ENCODE results near the gene DNAAF8. TPM values are rescaled to one million over a fixed set of nuclear protein-coding genes. Genes with fewer than 3 reads are reported as not detected.
A peak's percentile ranks its signal among the peaks of the same experiment; 100 is the strongest.

The DNAAF8 gene
- total RNA-seq, 1 donor, result 1.1 TPM

GRCh38 chr16:4733211-4733742 is 1.1 kb upstream of the DNAAF8 start:
- Histone ChIP-seq H3K79me2 (ENCODE audit: insufficient read depth, low read length) (peaks cover 35% of the 10 kb centered on the region), H3K27me3 (ENCODE audit: insufficient read depth, low read length) (no peaks in the 10 kb centered on the region), H4K20me1 (ENCODE audit: insufficient read depth, low read length) (no peaks in the 10 kb centered on the region), H2AFZ (ENCODE audit: low read length) (peak overlapping the region; percentile 89), H3K4me2 (ENCODE audit: insufficient read depth, low read length) (peak overlapping the region; percentile 94), H3K4me1 (ENCODE audit: insufficient read depth, low read length) (peaks cover 6% of the 10 kb centered on the region), H3K9me3 (ENCODE audit: low read depth, low read length) (no peaks in the 10 kb centered on the region), H3K4me3 (ENCODE audit: insufficient read depth, low read length) (peak overlapping the region; percentile 99), H3K36me3 (ENCODE audit: insufficient read depth, low read length) (peaks cover 27% of the 10 kb centered on the region), H3K27ac (ENCODE audit: low read depth, low read length) (peak overlapping the region; percentile 24)
- no peak for DNase-seq (ENCODE audit: insufficient read length, low spot score, missing footprints)
- no peak for TF ChIP-seq CTCF (IDR thresholded peaks at IDR 0.05; ENCODE audit: extremely low read depth, low read depth, low read length)

- no peaks in the 10 kb centered on the region for H4K20me1 ChIP-seq (ENCODE audit: insufficient read depth, low read length)
- peaks cover 23% of the 10 kb centered on the region for H3K36me3 ChIP-seq (ENCODE audit: insufficient read depth, low read length)
- TF ChIP-seq CTCF (IDR thresholded peaks at IDR 0.05; ENCODE audit: extremely low read depth, low read depth, low read length), result no peak
- H3K4me1 ChIP-seq (ENCODE audit: insufficient read depth, low read length), result peaks cover 6% of the 10 kb centered on the region
- peak; percentile 80 for DNase-seq (ENCODE audit: insufficient read length, low spot score, missing footprints)
- H3K27me3 ChIP-seq (ENCODE audit: insufficient read depth, low read length), result no peaks in the 10 kb centered on the region
- peaks cover 35% of the 10 kb centered on the region for H3K79me2 ChIP-seq (ENCODE audit: insufficient read depth, low read length)
- peak overlapping the region; percentile 89 for H2AFZ ChIP-seq (ENCODE audit: low read length)
- H3K27ac ChIP-seq (ENCODE audit: low read depth, low read length), result peak overlapping the region; percentile 24
- H3K9me3 ChIP-seq (ENCODE audit: low read depth, low read length), result no peaks in the 10 kb centered on the region
- peak overlapping the region; percentile 94 for H3K4me2 ChIP-seq (ENCODE audit: insufficient read depth, low read length)
- H3K4me3 ChIP-seq (ENCODE audit: insufficient read depth, low read length), result peak overlapping the region; percentile 99
These were observed 632 bp upstream of the DNAAF8 start for GRCh38 chr16:4733747-4734062.

DNA sequence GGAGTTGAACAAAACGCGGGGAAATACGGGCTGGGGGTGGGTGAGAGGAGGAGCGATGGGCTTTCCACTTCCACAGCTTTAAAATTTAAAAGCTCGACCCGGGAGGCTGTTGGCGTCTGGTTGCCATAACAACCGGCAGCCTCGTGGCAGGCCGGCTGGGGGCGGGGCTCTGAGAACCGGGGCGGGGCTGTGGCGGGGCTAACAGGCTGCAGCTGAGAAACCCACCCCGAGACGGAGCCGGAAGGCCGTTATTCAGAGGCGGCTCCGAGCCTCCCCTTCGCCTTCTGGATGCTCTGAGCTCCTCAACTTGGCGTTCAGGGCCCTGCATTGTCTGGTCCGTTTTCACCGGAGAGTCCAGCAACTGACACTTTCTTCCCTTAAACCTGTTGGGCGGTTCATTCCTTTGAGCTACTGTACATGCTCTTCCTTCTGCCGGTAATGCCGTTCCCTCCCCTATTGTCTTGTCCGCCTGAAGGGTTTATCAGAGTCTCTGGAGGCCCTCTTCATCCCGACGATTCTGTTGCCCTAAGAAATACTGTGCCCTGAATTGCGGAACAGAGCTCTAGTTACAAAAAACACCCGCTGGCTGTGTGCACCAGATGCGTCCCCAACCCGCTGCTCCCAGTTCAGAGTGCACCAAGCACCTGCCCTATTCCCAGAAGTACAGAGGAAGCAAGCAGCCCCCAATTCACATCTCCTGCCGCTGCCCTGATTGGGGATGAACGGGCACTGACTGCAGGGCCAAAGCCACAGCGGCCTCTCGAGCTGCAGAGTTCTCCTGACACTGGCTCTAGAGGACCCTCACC is 596 bp downstream of the DNAAF8 start:
- Histone ChIP-seq H4K20me1 (ENCODE audit: insufficient read depth, low read length) (no peaks in the 10 kb centered on the region), H3K36me3 (ENCODE audit: insufficient read depth, low read length) (peaks cover 10% of the 10 kb centered on the region), H3K4me2 (ENCODE audit: insufficient read depth, low read length) (peak overlapping the region; percentile 94), H3K9me3 (ENCODE audit: low read depth, low read length) (no peaks in the 10 kb centered on the region), H3K27me3 (ENCODE audit: insufficient read depth, low read length) (no peaks in the 10 kb centered on the region), H3K4me1 (ENCODE audit: insufficient read depth, low read length) (peaks cover 6% of the 10 kb centered on the region), H2AFZ (ENCODE audit: low read length) (peak overlapping the region; percentile 97), H3K79me2 (ENCODE audit: insufficient read depth, low read length) (peaks cover 31% of the 10 kb centered on the region), H3K4me3 (ENCODE audit: insufficient read depth, low read length) (peak overlapping the region; percentile 99), H3K27ac (ENCODE audit: low read depth, low read length) (peak overlapping the region; percentile 83)
- DNase-seq (ENCODE audit: insufficient read length, low spot score, missing footprints), result peak; percentile 97
- TF ChIP-seq CTCF (IDR thresholded peaks at IDR 0.05; ENCODE audit: extremely low read depth, low read depth, low read length), result no peak

GRCh38 chr16:4736546-4736945 is 2.2 kb downstream of the DNAAF8 start:
- Histone ChIP-seq H2AFZ (ENCODE audit: low read length) (no peak overlapping the region), H3K27me3 (ENCODE audit: insufficient read depth, low read length) (no peaks in the 10 kb centered on the region), H3K9me3 (ENCODE audit: low read depth, low read length) (no peaks in the 10 kb centered on the region), H3K27ac (ENCODE audit: low read depth, low read length) (no peak overlapping the region), H3K4me3 (ENCODE audit: insufficient read depth, low read length) (no peak overlapping the region), H3K79me2 (ENCODE audit: insufficient read depth, low read length) (peaks cover 24% of the 10 kb centered on the region), H3K4me1 (ENCODE audit: insufficient read depth, low read length) (peaks cover 6% of the 10 kb centered on the region), H3K36me3 (ENCODE audit: insufficient read depth, low read length) (no peaks in the 10 kb centered on the region), H3K4me2 (ENCODE audit: insufficient read depth, low read length) (no peak overlapping the region), H4K20me1 (ENCODE audit: insufficient read depth, low read length) (no peaks in the 10 kb centered on the region)
- TF ChIP-seq CTCF (IDR thresholded peaks at IDR 0.05; ENCODE audit: extremely low read depth, low read depth, low read length), result no peak
- peak; percentile 48 for DNase-seq (ENCODE audit: insufficient read length, low spot score, missing footprints)
